DMS153 treated with DMSO at 0.1 percent for 48 hours (cell line): Measurements from ENCODE around the gene DENND10.
A peak's percentile ranks its signal among the peaks of the same experiment; 100 is the strongest.

Experiments
- DNase-seq: peaks from one replicate; lab custom pipeline; 2025; ENCODE audit not compliant: unreplicated experiment; lab: John Stamatoyannopoulos, UW

DENND10 gene, protein sequence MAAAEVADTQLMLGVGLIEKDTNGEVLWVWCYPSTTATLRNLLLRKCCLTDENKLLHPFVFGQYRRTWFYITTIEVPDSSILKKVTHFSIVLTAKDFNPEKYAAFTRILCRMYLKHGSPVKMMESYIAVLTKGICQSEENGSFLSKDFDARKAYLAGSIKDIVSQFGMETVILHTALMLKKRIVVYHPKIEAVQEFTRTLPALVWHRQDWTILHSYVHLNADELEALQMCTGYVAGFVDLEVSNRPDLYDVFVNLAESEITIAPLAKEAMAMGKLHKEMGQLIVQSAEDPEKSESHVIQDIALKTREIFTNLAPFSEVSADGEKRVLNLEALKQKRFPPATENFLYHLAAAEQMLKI

GRCh38 chr10:119103903-119104653 is at the start of gene DENND10:
DENND10 (plus strand) TSS chr10:119104113; CDS start chr10:119104143, 30 bp downstream.
- DNase-seq: peak; percentile 54

DNA sequence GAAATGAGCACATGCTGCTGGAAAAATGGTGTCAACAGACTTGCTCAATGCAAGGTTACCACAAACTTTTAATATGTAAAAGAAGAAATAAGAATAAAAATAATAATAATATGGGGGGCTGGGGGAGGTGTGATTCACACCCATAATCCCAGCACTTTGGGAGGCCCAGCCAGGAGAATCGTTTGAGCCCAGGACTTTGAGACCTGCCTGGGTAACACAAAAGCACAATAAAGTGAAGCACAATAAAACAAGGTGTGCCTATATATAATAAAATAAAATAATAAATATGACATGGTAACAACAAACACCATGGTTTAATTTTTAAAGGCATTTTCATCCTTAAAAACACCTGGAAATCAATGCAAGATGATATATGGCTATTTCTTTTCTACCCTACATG is 48.4 kb upstream of the DENND10 start:
- DNase-seq: no peak

- DNase-seq: no peak
Observed at GRCh38 chr10:119058010-119058409, 45.9 kb upstream of the DENND10 start.

- no peak for DNase-seq
Observed at GRCh38 chr10:119059557-119059956, 44.4 kb upstream of the DENND10 start.

DNA sequence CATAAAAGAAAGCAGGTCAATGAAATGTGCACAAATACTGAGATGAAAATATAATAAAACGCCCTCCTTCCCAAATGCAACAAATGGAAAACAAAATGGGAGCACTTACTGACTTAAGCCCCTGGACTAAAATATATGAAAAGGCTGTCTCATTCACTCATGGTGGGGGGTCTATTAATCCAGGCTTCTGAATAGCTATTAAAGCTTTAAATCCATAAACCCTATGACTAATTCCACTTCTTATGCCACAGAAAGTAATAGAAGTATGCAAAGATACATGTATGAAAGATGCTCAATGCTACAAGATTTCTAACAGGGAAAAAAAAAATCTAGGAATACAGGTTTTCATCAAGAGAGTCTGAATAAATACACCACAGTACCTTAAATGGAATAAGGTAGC is 43.8 kb upstream of the DENND10 start:
- no peak for DNase-seq

GRCh38 chr10:119061352-119061751 is 42.6 kb upstream of the DENND10 start:
- no peak for DNase-seq

GRCh38 chr10:119061926-119062325 is 42.0 kb upstream of the DENND10 start:
- no peak for DNase-seq

- DNase-seq: no peak
Observed at GRCh38 chr10:119070395-119071165, 33.3 kb upstream of the DENND10 start.

DNA sequence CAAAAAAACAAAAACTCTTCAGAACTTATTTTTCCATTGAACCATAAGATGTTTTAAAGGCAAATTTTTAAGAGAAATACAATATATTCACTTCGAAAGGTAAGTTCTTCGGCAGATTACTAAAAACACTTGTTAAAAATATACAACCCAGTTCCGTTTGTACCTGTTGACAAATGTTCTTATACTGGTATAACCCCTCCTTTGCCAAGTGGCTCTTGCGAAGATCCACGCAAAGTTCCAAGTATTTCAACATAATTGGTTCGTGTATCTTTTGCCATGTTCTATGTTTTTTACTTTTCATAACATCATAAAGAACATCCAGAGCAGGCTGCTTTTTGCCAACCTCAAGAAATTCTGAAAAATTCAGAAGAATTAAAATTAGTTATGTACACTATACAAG is 30.3 kb upstream of the DENND10 start:
- DNase-seq: no peak

GRCh38 chr10:119078422-119079179 is 25.3 kb upstream of the DENND10 start:
- no peak for DNase-seq

- no peak for DNase-seq
Observed at GRCh38 chr10:119079599-119080520, 24.1 kb upstream of the DENND10 start.

- peak; percentile 79 for DNase-seq
Observed at GRCh38 chr10:119080521-119081259, 23.2 kb upstream of the DENND10 start, which contains the start of gene EIF3A. EIF3A (minus strand) TSS chr10:119080817; CDS start chr10:119080676, 141 bp downstream.

DNA sequence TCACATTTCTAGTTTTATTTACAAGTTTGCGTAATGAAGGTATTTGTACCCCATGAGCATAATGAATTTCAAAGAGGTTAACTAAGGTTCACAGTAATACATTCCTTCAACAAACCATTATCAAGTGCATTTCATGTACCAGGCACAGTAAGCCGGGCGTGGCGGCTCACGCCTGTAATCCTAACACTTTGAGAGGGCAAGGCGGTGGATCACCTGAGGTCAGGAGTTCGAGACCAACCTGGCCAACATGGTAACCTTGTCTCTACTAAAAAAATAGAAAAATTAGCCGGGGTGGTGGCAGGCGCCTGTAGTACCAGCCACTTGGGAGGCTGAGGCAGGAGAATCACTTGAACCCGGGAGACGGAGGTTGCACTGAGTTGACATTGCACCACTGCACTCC is 19.0 kb upstream of the DENND10 start:
- DNase-seq: no peak

GRCh38 chr10:119087271-119087882 is 16.5 kb upstream of the DENND10 start:
- no peak for DNase-seq

DNA sequence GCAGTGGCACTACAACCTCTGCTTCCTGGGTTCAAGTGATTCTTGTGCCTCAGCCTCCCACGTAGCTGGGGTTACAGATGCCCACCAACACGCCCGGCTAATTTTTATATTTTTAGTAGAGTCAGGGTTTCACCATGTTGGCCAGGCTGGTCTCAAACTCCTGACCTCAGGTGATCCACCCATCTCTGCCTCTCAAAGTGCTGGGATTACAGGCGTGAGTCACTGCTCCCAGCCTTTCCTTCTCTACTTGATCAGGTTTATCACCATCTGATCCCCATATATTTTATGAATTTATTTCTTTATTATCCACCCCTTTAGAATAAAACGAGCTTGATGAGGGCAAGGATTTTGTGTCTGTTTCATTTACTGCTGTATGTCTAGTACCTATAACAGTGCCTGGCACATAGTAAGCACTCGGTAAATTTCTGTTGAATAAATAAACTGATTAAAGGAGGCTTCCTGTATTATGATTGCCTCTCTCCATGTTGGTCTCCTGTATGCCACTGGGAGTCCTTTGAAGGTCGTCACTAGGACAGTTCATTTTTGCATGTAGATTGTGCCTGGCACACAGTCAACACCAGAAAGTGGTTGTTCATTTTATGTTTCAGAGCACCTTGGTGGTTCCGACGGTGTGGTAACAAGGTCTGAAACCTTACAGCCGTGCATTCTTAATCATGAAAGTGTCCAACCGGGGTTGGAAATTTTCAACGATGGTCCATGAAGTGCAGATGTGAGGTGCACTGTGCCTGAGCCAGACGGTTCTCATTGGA is 13.7 kb upstream of the DENND10 start:
- DNase-seq: no peak

- DNase-seq: no peak
Observed at GRCh38 chr10:119090968-119091367, 12.9 kb upstream of the DENND10 start.

- no peak for DNase-seq
Observed at GRCh38 chr10:119095640-119096039, 8.3 kb upstream of the DENND10 start.
